Urothelium cell line (cell line): ENCODE measurements around the gene PRPS1.
"Not testable (repeated sequence)": the region's sequence is repeated elsewhere in the genome, so short reads cannot be mapped to it uniquely, and the experiment has no call there.

Experiments
- DNase-seq: peaks from one replicate; pipeline ENCODE4 v3.0.0; 2011; ENCODE audit warnings: low spot score, mixed read lengths
- FAIRE-seq: peaks from 2 replicates; lab custom pipeline; 2011; peaks lifted over from hg19 to GRCh38; lab: Jason Lieb, UNC

PRPS1 gene

DNA sequence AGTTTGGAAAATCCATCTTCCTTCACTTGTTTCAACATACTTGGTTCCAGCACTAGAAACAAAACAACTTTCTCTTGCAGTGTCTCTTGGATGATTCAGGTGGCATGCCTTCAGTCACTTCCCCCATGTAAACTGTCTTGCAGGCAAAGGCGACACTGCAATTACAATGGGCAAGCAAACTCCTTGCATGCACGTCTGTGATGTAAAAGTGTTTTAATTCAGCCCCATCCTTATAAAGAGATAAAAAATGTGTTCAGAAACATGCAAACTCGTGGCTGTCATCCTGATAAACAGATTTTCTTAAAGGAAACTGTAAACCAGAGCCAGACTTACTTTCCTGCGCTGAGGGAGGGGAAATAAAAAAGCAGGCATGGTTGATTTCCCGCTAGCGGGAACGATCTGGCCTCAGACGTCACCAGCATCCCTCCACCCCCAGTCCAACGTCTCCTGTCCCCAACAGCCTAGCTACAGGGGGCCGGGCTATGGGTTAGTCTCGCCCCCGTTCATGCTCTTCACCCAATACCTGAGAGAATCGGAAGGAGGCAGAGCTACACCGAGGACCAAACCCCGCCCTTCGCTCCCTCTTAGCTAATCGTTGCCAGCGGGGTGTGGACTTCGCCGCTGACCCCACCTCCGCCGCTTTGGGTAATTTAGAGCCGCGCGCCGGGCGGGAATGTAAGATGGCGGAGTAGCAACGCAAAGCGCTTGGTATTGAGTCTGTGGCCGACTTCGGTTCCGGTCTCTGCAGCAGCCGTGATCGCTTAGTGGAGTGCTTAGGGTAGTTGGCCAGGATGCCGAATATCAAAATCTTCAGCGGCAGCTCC is at the start of gene PRPS1:
PRPS1 (plus strand) TSS at position 673 of the 824 bp plus-strand sequence; CDS start at position 792, 119 bp downstream.
- DNase-seq (peak; percentile 80), FAIRE-seq (no peak)

- DNase-seq (no peak), FAIRE-seq (no peak)
These were observed 48.4 kb upstream of the PRPS1 start for GRCh38 chrX:107579956-107580355.

DNA sequence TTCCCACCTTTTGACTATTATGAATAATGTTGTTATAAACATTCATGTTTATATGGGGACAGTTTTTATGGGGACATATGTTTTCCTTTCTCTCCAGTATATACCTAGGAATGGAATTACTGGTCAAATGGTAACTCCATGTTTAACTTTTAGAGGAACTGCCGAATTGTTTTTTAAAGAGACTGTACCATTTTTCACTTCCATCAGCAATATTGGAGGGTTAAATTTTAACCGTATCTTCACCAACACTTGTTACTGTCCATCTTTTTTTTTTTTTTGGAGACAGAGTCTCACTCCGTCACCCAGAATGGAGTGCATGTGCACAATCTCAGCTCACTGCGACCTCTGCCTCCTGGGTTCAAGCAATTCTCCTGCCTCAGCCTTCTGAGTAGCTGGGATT is 46.4 kb upstream of the PRPS1 start:
- no peak for FAIRE-seq

DNA sequence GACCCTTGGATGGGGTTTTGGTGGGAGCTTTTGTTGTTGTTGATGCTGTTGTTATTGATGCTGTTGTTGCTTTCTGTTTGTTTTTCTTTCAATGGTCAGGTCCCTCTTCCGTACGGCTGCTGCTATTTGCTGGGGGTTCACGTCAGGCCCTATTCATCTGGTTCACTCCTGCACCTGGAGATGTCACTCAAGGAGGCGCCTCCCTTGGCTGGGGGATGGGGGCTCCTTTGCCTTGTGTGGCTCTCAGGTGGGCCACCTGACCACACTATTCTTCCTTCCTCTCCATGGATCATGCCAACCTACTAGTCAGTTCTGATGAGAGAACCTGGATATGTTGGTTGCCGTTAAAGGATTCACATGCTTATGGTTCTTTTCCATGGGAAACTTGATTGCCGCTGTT is 39.1 kb upstream of the PRPS1 start:
- no peak for FAIRE-seq
- DNase-seq, result no peak

More for the DNA sequence above, 46.4 kb upstream of the PRPS1 start:
- DNase-seq, result no peak

GRCh38 chrX:107596651-107597050 is 31.7 kb upstream of the PRPS1 start:
- no peak for FAIRE-seq
- DNase-seq, result no peak

GRCh38 chrX:107597264-107597663 is 31.0 kb upstream of the PRPS1 start:
- DNase-seq, result no peak
- no peak for FAIRE-seq

GRCh38 chrX:107597791-107598190 is 30.5 kb upstream of the PRPS1 start:
- FAIRE-seq (no peak), DNase-seq (no peak)

- no peak for DNase-seq
- no peak for FAIRE-seq
These were observed 28.9 kb upstream of the PRPS1 start for GRCh38 chrX:107599450-107599861.

DNA sequence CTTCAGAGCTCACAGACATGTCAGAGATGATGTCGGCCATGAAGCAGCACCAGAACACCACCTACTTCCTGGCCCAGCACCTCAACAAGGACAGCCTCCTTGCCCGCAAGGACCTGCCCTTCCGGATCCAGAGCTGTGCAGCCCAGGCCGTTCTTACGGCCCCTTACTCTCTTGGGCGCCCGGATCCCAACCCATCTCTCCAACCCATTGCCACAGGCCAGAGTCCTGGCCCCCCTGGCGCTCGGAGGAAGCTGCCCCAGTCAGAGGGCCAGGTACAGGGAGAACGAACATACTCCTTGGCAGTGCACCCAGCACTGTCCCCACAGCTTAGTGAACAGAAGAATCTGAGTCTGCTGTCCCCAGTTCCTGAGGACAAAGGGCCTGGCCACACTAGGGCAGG is 27.9 kb upstream of the PRPS1 start:
- no peak for FAIRE-seq
- no peak for DNase-seq

DNA sequence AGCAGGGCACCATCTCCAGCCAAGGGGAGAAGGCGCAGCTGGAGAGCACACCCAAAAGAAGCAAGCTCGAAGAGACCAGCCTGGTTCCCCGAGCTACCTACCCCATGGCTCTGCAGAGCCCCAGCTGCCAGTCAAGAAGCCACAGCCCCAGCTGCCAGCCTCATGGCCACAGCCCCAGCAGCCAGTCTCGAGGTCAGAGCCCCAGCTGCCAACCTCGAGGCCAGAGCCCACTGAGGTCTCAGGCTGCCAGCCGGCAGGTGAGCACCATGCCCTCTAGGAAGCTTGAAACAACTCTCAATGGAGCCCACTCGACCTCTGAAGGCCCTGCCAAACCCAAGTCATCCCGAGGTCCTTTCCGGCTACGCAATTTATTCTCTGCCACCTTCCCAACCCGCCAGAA is 27.0 kb upstream of the PRPS1 start:
- no peak for FAIRE-seq
- DNase-seq, result no peak

DNA sequence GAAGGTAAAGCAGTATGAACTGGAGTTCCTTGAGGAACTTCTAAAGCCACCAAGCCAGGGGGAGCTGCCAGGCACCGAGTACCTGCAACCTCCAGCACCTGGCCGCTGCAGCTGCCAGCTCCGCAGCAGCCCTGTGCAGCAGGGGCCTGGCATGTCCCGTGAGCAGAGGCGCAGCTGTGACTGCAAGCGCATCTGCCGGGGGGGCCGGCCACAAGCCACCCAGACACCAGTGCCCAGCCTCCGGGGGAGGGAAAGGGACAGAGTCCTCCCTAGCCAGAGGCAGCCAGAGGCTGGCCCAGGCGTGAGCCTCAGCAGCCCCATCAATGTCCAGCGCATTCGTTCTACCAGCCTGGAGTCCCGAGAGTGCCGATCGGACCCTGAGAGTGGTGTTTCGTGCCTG is 26.6 kb upstream of the PRPS1 start:
- FAIRE-seq, result no peak
- no peak for DNase-seq

GRCh38 chrX:107602694-107603239 is 25.5 kb upstream of the PRPS1 start:
- FAIRE-seq, result no peak
- no peak for DNase-seq

DNA sequence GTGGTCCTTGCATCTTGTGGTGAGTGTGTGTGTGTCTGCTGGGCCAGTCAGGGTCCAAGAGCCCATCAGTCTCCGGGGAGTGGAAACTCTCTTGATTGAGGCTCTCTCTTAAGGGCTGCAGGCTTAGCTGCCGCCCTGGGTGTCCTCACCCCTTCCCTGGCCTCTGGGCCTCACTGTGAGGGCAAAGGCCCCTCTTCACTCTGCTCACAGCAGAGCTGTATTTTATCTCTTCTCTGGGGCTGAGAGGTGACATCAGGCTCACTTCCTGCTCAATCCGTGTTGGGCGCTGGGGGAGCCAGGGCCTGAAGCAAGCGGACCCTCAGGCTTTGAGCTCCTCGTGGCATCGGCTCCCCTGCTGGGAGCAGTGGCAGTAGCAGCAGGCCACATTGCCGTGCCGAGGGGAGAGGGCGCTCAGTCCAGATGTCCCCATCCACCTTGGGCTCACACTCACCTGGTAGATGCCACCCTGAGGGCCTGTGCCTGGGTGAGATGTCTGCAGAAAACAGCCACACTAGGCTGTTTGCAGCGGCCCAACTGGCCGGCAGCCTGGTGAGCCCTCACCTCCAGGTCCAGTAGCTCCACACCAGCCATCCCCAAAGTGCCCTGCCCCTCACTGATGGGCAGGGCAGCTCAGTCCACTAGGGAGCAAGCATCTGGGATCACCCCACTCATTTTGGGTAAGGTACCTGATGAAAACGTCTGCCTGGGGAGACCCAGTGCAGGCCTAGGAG is 24.7 kb upstream of the PRPS1 start:
- no peak for FAIRE-seq

DNA sequence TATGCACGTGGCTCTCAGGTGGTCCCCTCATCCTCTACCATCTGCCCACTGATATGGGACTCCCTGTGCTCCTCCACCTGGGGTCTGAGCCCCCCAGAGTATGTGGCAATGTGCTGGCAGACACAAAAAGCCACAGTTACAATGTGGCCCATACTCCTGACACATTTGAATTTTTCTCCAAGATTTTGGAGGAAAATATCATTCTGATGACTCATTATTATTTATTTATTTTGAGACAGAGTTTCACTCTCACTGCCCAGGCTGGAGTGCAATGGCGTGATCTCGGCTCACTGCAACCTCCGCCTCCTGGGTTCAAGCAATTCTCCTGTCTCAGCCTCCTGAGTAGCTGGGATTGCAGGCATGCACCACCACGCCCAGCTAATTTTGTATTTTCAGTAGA is 19.2 kb upstream of the PRPS1 start:
- not testable (repeated sequence) for DNase-seq, FAIRE-seq

More for the DNA sequence above, 24.7 kb upstream of the PRPS1 start:
- no peak for DNase-seq

GRCh38 chrX:107610667-107611066 is 17.6 kb upstream of the PRPS1 start:
- FAIRE-seq (no peak), DNase-seq (no peak)

- FAIRE-seq, result no peak
- DNase-seq, result no peak
These were observed 8.4 kb upstream of the PRPS1 start for GRCh38 chrX:107619885-107620322.

GRCh38 chrX:107624893-107625292 is 3.4 kb upstream of the PRPS1 start:
- FAIRE-seq (no peak), DNase-seq (no peak)

GRCh38 chrX:107625739-107626138 is 2.6 kb upstream of the PRPS1 start:
- no peak for DNase-seq

DNA sequence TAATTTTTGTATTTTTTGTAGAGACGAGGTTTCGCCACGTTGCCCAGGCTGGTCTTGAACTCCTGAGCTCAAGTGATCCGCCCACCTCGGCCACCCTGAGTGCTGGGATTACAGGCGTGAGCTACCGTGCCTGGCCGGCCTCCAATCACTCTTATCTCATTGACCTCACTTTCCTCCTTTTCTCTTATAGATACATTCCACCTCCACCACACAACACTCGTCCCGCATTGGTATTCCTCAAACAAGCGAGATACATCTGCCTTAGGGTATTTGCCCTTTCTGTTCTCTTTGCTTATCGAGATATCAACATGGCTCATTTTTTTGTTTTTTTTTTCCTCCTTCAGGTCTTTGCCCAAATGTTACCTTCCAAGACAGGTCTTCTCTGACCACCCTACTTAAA is 1.8 kb upstream of the PRPS1 start:
- DNase-seq, result no peak
- no peak for FAIRE-seq

More at GRCh38 chrX:107625739-107626138, 2.6 kb upstream of the PRPS1 start:
- FAIRE-seq, result no peak

DNA sequence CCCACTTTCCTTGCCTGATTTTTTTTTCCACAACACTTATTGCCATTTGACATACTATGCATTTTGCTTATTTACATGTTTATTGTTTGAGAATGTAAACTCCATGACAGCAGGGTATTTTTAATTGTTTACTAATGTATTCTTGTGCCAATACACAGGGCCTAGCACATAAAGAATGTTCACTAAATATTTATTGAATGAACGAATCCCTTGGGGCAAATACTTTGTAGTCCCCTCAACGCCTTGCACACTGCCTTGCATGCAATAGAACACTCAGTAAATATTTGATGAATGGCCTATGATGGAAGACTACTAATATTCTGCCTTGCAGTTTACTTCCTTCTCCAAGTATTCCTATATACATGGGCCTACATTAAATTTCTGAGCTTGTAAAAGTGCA is 1.4 kb upstream of the PRPS1 start:
- FAIRE-seq (no peak), DNase-seq (no peak)

DNA sequence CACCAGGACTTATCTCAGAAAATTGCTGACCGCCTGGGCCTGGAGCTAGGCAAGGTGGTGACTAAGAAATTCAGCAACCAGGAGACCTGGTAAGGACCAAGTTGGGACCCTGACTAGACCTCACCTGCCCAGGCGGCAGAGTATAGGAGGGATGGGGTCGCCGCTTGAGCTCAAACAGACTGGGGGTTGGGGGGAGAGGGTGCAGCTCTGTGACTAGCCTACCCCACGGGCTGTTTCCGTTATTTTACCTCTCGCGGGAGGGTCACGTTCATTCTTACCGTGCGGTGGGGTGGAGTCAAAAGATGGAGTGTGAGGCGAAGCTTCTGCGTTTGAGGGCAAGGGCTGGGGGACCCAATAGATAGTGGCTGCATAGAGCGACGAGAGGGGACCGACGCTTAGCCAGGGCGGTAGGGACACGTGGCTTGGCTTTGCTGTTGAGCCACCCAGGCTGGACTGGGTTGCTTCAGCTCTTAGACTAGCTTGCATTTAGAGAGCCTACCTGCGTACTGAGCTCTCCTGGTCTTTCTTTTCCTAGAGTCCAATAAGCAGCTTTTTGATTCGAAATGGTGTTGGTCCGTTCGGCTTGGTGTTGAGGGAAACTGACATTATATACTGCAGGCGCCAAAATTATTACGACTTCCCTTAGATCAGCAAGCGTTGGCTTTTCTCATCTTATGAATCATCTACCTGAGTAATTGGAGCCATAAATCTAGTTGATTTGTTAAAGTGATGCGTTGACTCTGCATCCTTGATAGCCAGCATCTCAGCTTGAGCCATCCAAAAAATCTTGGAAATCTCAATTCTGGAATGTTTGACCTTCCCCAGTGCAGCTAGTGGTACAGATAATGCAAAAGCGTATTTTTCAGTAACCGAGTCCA is 591 bp downstream of the PRPS1 start:
- FAIRE-seq (no peak), DNase-seq (peak; percentile 6)
